GM21515 (cell line): ENCODE data around the gene RBMS1.

Source experiments
- ATAC-seq: cut with Tn5 transposase; IDR thresholded peaks from one replicate; pipeline ENCODE4 v1.9.1; 2021; ENCODE audit not compliant: unreplicated experiment

The RBMS1 gene

GRCh38 chr2:160411955-160412354, 81.7 kb downstream of the RBMS1 start:
- ATAC-seq: no peak

- ATAC-seq: no peak
Observed at GRCh38 chr2:160411167-160411566, 82.4 kb downstream of the RBMS1 start.

- ATAC-seq: no peak
Observed at GRCh38 chr2:160409480-160409879, 84.1 kb downstream of the RBMS1 start.

GRCh38 chr2:160408959-160409291, 84.7 kb downstream of the RBMS1 start:
- no peak for ATAC-seq

- ATAC-seq: no peak
Observed at GRCh38 chr2:160408173-160408958, 85.2 kb downstream of the RBMS1 start.

DNA sequence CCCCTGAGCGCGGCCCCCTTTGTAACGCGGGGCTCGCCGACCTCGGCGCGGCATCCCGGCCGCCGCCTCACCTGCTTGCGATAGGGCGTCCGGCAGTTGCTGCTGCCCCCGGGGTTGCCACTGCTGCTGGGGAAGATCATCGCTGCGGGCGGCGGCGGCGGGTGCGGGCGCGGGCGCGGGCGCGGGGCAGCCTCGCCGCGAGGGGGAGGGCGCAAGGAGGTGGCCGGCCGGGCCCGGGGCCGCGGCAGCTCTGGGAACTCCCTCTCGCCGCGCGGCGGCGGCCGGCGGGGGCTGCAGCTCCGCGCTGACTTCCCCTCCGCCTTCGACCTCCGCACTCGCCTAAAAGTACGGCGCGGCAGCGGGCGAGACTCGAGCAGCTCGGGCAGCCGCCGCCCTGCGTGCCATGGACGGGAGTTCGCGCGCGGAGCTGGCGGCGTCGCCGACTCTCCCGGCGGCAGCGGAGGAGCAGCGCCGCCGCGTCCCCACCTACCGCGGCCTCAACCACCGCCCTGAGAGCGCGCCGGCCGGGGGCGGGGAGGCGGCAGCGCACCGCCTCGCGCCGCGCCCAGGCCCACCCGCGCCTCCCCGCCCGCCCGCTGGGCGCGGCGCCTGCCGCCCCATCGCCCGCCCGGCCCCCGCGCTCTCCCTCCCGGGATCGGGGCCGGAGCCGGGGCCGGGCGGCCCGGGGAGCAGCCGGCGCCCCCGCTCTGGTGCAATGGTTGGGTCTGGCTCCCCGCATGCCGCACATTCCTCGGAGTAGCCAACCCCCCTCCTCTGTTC, 86.0 kb downstream of the RBMS1 start:
- peak; percentile 53 for ATAC-seq

DNA sequence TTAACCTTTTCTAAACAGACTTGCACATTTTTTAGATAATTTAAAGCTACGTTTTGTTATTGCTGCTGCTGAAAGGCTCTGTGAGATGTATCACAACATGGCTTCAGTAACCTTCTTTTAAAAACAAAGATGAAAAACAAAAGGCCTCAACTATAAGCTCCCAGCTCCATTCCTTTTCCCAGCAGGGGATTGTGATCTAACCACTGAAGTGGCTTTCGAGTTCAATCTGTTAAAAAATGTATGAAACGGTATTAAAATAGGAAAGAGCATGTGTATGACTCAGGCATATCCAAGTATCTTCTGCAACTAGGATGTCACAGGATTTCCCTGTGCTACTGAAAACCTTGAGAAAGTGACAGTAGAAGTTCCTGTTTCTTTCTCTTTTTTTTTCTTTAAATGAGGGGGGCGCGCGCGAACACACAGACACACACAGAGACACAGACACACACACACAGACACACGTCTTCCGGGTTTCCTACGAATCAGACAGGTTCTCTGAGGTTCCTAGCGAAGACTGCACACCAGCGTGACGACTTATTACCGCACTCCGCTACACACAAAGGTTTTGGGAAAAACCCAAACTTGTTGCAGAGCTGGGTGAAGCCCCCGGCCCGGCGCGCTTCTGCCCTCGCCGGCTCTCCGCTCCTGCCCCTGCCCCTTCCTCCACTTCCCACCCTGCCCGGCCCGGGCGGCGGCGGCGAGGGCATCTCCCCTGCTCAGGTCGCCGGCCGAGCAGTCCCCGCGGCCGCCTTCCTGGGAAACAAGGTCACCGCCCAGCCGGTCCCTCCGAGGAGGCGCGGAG, 86.8 kb downstream of the RBMS1 start:
- peak; percentile 60 for ATAC-seq

- no peak for ATAC-seq
Observed at GRCh38 chr2:160405077-160405867, 88.3 kb downstream of the RBMS1 start.

GRCh38 chr2:160402997-160403979, 90.3 kb downstream of the RBMS1 start:
- no peak for ATAC-seq

DNA sequence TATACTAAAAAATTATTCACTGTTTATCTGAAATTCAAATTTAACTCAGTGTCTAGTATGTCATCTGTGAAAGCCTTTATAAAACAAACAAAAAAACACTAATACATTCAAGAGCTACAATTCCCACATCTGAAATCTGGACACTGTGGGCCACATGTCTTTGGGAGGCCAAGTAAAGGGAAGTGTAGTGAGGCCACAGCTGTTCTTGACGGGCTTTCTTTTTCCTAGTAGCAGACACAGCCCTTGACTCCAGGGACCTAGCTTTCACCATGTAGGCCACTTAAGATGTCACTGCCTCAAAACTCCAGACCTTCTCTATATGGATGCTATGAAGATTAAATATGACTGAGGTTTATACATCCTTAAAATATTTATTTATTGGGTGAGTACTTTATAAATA, 91.1 kb downstream of the RBMS1 start:
- no peak for ATAC-seq

- ATAC-seq: no peak
Observed at GRCh38 chr2:160401895-160402294, 91.7 kb downstream of the RBMS1 start.

- ATAC-seq: no peak
Observed at GRCh38 chr2:160399880-160400279, 93.7 kb downstream of the RBMS1 start.

DNA sequence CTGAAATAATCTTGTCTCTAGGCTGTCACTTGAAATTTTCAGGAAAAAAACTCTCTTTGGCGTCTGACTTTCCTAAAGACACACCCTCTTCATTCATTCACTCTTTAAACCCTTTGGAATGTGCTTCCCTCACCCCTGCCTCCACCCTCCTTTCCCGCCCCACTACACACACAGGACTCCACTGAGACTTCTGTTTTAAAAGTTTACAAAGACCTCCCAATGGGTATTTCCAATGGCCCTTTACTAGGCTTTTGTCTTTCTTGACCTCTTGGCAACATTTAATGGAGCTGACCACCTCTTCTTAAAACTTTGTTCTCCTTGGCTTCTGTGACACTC, 96.1 kb downstream of the RBMS1 start:
- no peak for ATAC-seq

DNA sequence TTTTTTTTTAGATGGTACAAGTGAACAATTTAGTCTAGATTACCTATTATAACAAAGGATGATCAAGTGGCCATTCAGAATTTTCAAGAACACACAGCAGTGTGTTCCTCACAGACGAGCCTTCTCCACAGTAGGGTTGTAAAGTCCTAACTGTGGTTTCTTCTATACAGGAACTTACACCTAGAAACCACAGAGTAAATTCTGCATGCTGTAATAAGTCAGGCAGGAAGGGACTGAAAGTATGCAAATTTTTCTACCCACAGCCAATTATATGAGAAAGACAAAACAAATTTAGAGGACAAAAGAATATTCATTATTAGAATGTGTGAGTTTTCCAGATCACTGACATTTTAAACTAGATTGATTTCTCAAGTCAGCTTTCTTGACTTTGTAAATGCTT, 99.5 kb downstream of the RBMS1 start:
- peak; percentile 97 for ATAC-seq

GRCh38 chr2:160392201-160392600, 101.4 kb downstream of the RBMS1 start:
- no peak for ATAC-seq

- no peak for ATAC-seq
Observed at GRCh38 chr2:160390544-160391455, 102.8 kb downstream of the RBMS1 start.

DNA sequence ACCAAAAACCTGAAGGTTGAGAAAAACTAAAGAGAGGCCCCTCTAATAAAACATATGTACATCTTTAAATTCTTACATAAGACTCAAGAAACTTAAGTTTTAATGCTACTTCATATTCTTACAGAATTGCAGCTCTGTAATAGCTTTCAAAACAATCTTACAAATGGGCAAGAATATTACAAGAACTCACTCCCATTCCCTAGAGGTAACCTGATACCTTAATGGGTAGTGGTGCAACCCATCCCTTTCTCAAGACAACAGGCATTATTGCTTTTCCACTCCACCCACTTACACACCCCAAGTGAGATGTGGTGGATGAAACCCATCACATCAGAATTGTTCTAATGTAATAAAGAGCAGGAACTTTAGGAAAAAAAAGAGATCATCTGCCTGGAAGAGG, 103.7 kb downstream of the RBMS1 start:
- no peak for ATAC-seq

DNA sequence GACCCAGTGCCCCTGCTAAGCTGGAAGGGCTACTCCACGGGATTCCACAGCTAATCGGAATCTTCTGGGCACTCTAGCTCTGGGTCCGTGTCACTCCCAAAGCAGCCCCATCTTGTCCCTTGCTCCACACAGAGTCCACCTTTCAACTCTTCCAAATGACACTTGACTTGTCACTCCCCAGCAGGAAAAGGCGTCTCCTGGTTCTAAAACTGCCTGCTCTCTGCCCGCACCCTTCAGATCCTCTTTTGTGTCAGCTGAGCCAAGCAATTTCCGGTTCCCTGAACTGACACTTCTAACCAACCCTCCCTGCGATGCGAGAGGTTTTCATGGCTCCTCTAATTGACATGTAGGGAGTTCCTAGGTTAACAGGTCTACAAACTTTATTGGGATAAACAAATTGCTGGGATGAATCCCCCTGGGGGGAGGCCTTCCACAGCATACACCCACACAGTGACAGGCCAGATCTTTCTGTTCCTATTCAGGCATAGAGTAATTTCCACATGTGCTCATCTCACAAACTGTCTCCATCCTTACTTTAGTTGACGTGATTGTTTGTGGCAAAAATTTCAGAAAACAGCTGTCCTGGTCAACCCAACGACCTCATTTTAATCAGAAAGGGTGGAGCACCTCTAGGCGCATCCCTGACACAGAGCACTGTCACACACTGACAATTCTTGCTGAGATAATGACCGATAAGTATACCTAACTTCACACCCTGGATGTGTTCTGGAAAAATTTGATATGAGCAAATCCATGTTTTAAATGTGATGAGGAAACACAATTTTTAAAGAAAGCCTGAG, 104.9 kb downstream of the RBMS1 start:
- ATAC-seq: no peak
